Adipocyte (in vitro differentiated cells): ENCODE results near the gene RPS25.
"Not testable (repeated sequence)": the region's sequence is repeated elsewhere in the genome, so short reads cannot be mapped to it uniquely, and the experiment has no call there.

Source experiments
- DNase-seq: peaks from one replicate; pipeline ENCODE4 v3.0.0-alpha.2; 2015; ENCODE audit warnings: low read depth
- H3K27me3 ChIP-seq: replicated peaks from 2 replicates; pipeline ENCODE4 v1.7.0; 2013; ENCODE audit warnings: mild to moderate bottlenecking, low read length, moderate library complexity; ENCODE audit not compliant: control insufficient read depth, insufficient read depth
- H3K36me3 ChIP-seq: 2 replicates; pipeline ENCODE4 v1.7.0; 2013; ENCODE audit warnings: low read length, mild to moderate bottlenecking, moderate library complexity; ENCODE audit not compliant: control insufficient read depth, insufficient read depth, severe bottlenecking
- H3K4me1 ChIP-seq: 2 replicates; pipeline ENCODE4 v1.7.0; 2013; ENCODE audit warnings: mild to moderate bottlenecking, low read length, moderate library complexity; ENCODE audit not compliant: control insufficient read depth, insufficient read depth
- H3K4me3 ChIP-seq: 2 replicates; pipeline ENCODE4 v1.7.0; 2013; ENCODE audit warnings: mild to moderate bottlenecking, low read length, moderate library complexity
- H3K9ac ChIP-seq: 2 replicates; pipeline ENCODE4 v1.7.0; 2013; ENCODE audit warnings: mild to moderate bottlenecking, low read length, moderate library complexity
- H3K9me3 ChIP-seq: 2 replicates; pipeline ENCODE4 v1.7.0; 2013; ENCODE audit warnings: mild to moderate bottlenecking, low read length, moderate library complexity; ENCODE audit not compliant: control insufficient read depth

RPS25 gene

GRCh38 chr11:119034813-119035212 is 16.7 kb upstream of the RPS25 start:
- no peak for DNase-seq
- Histone ChIP-seq H3K4me1 (peaks cover 3% of the 10 kb centered on the region), H3K27me3 (no peaks in the 10 kb centered on the region), H3K4me3 (no peak overlapping the region), H3K9ac (no peak overlapping the region), H3K9me3 (no peaks in the 10 kb centered on the region), H3K36me3 (no peaks in the 10 kb centered on the region)

- H3K36me3 ChIP-seq, H3K9me3 ChIP-seq, DNase-seq, H3K4me3 ChIP-seq, H3K27me3 ChIP-seq, H3K9ac ChIP-seq: not testable (repeated sequence)
- peaks cover 13% of the 10 kb centered on the region for H3K4me1 ChIP-seq
These were observed 15.3 kb upstream of the RPS25 start for GRCh38 chr11:119033421-119033820.

GRCh38 chr11:119031912-119032280 is 13.8 kb upstream of the RPS25 start:
- peaks cover 13% of the 10 kb centered on the region for H3K4me1 ChIP-seq
- no peaks in the 10 kb centered on the region for H3K27me3 ChIP-seq
- DNase-seq: no peak
- no peak overlapping the region for H3K4me3 ChIP-seq
- H3K9ac ChIP-seq: peak overlapping the region; percentile 25
- H3K36me3 ChIP-seq: no peaks in the 10 kb centered on the region
- no peaks in the 10 kb centered on the region for H3K9me3 ChIP-seq

GRCh38 chr11:119030329-119031047 is 12.3 kb upstream of the RPS25 start, which contains the start of gene SLC37A4:
SLC37A4 (minus strand) TSS chr11:119030877.
- no peaks in the 10 kb centered on the region for H3K9me3 ChIP-seq
- no peaks in the 10 kb centered on the region for H3K27me3 ChIP-seq
- peaks cover 18% of the 10 kb centered on the region for H3K4me1 ChIP-seq
- peak; percentile 99 for DNase-seq
- peak within 1 kb of the TSS; percentile 83 for H3K9ac ChIP-seq
- no peaks in the 10 kb centered on the region for H3K36me3 ChIP-seq
- H3K4me3 ChIP-seq: peak within 1 kb of the TSS; percentile 92

- Histone ChIP-seq H3K4me1 (peaks cover 23% of the 10 kb centered on the region), H3K9me3 (no peaks in the 10 kb centered on the region), H3K36me3 (peaks cover 4% of the 10 kb centered on the region), H3K9ac (peak overlapping the region; percentile 83), H3K4me3 (peak overlapping the region; percentile 92), H3K27me3 (no peaks in the 10 kb centered on the region)
- no peak for DNase-seq
These were observed 11.8 kb upstream of the RPS25 start for GRCh38 chr11:119030029-119030328.

- H3K36me3 ChIP-seq: peaks cover 6% of the 10 kb centered on the region
- H3K9me3 ChIP-seq: no peaks in the 10 kb centered on the region
- peak overlapping the region; percentile 92 for H3K4me3 ChIP-seq
- peak overlapping the region; percentile 83 for H3K9ac ChIP-seq
- no peaks in the 10 kb centered on the region for H3K27me3 ChIP-seq
- H3K4me1 ChIP-seq: peaks cover 27% of the 10 kb centered on the region
- no peak for DNase-seq
These were observed 11.3 kb upstream of the RPS25 start for GRCh38 chr11:119029340-119030028.

- Histone ChIP-seq H3K27me3 (no peaks in the 10 kb centered on the region), H3K9ac (peak overlapping the region; percentile 83), H3K4me3 (no peak overlapping the region), H3K4me1 (peaks cover 32% of the 10 kb centered on the region), H3K9me3 (no peaks in the 10 kb centered on the region), H3K36me3 (peaks cover 10% of the 10 kb centered on the region)
- DNase-seq: no peak
These were observed 10.9 kb upstream of the RPS25 start for GRCh38 chr11:119029069-119029339.

GRCh38 chr11:119028346-119029068 is 10.4 kb upstream of the RPS25 start:
- DNase-seq: no peak
- H3K9me3 ChIP-seq: no peaks in the 10 kb centered on the region
- H3K4me1 ChIP-seq: peaks cover 36% of the 10 kb centered on the region
- no peak overlapping the region for H3K4me3 ChIP-seq
- no peak overlapping the region for H3K9ac ChIP-seq
- H3K36me3 ChIP-seq: peaks cover 15% of the 10 kb centered on the region
- no peaks in the 10 kb centered on the region for H3K27me3 ChIP-seq

- DNase-seq: no peak
- Histone ChIP-seq H3K9me3 (no peaks in the 10 kb centered on the region), H3K4me1 (peaks cover 41% of the 10 kb centered on the region), H3K36me3 (peaks cover 21% of the 10 kb centered on the region), H3K27me3 (no peaks in the 10 kb centered on the region), H3K9ac (no peak overlapping the region), H3K4me3 (no peak overlapping the region)
These were observed 9.6 kb upstream of the RPS25 start for GRCh38 chr11:119027561-119028345.

GRCh38 chr11:119026970-119027369 is 8.8 kb upstream of the RPS25 start:
- Histone ChIP-seq H3K27me3 (no peaks in the 10 kb centered on the region), H3K9me3 (no peaks in the 10 kb centered on the region), H3K36me3 (peaks cover 28% of the 10 kb centered on the region), H3K4me3 (no peak overlapping the region), H3K4me1 (peaks cover 41% of the 10 kb centered on the region), H3K9ac (no peak overlapping the region)
- DNase-seq: no peak
